Measurements from ENCODE around the gene SLC9A8.

DNA sequence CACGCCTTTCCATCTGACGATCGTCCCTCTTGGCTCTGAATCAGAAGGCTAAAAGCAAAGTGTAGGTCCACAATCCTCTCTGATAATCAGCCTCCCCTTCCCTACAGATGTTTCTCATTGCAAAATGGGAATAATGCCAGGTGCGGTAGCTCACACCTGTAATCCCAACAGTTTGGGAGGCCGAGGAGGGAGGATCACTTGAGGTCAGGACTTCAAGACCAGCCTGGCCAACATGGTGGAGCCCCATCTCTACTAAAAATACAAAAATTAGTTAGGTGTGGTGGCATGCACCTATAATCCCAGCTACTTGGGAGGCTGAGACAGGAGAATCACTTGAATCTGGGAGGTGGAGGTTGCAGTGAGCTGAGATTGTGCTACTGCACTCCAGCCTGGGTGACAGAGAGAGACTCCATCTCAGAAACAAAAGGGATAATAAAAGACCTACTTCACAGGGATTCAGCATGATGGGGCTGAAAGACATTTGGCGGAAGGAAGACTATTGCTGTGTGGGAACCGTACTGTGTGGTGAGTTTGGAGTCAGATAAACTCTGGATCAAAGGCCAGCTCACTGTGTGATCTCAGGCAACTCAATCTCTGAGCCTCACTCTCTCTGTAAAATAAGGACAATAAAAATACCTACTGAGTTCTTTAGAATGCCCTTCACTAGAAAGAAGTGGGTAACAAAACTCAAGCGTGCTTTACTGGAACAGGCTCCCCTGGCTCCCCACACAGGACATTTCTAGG lies 15.9 kb upstream of the SLC9A8 start:
- TF ChIP-seq CREB1 (CRISPR knock-in tag; IDR thresholded peaks at IDR 0.05) (no peak), CTCF (IDR thresholded peaks at IDR 0.05) (no peak), FOXJ3 (CRISPR knock-in tag; IDR thresholded peaks at IDR 0.05; ENCODE audit: borderline replicate concordance) (no peak), E2F4 (CRISPR knock-in tag; IDR thresholded peaks at IDR 0.05; ENCODE audit: borderline replicate concordance, low read depth) (no peak), TCF7 (CRISPR knock-in tag; IDR thresholded peaks at IDR 0.05; ENCODE audit: low read depth) (no peak)
